Upper lobe of right lung (tissue), 1 donor: ENCODE results near the gene NLE1. TPM values are rescaled to one million over a fixed set of nuclear protein-coding genes. Genes with fewer than 3 reads are reported as not detected.

Experiments used
- ATAC-seq: fragments of 200-7000 bp; cut with Tn5 transposase; one replicate; pipeline ENCODE4 v1.9.1; 2020; ENCODE audit warnings: mild to moderate bottlenecking, moderate library complexity
- DNase-seq: peaks from one replicate; pipeline ENCODE4 v3.0.0-alpha.2; 2020
- H3K27ac ChIP-seq: fragments of 200-600 bp; one replicate; pipeline ENCODE4 v1.8.0; 2022
- H3K27me3 ChIP-seq: fragments of 200-600 bp; one replicate; pipeline ENCODE4 v1.8.0; 2022; ENCODE audit warnings: mild to moderate bottlenecking
- H3K36me3 ChIP-seq: fragments of 200-600 bp; one replicate; pipeline ENCODE4 v1.8.0; 2022
- H3K4me1 ChIP-seq: fragments of 200-600 bp; one replicate; pipeline ENCODE4 v1.8.0; 2022
- H3K4me3 ChIP-seq: fragments of 200-600 bp; one replicate; pipeline ENCODE4 v1.8.0; 2022; ENCODE audit warnings: mild to moderate bottlenecking
- H3K9me3 ChIP-seq: fragments of 200-600 bp; one replicate; pipeline ENCODE4 v1.8.0; 2022
- intact Hi-C: fragments of 100-400 bp; cut with DNase I; formaldehyde crosslinking; loops from one replicate; pipeline ENCODE4 v1.11.0; 2022
- total RNA-seq: library from RNA; stranded (reverse); fragmentation: NEBNext Ultra II Directional; extraction: Animal tissue kit (Norgen Biotek cat#: 25700); gene quantifications from one replicate; pipeline ENCODE4 v1.2.1, GENCODE V29; 2021
- TF ChIP-seq, protein P1 (sequence below): fragments of 200-600 bp; IDR thresholded peaks from one replicate; pipeline ENCODE4 v1.8.0; 2022; ENCODE audit warnings: antibody characterized with exemption
- donor health status: DM: no; HTN: yes; CAD: no; lungs with severe emphysema.

The NLE1 gene
- total RNA-seq, 1 donor from 2014 or later: 10.1 TPM

DNA sequence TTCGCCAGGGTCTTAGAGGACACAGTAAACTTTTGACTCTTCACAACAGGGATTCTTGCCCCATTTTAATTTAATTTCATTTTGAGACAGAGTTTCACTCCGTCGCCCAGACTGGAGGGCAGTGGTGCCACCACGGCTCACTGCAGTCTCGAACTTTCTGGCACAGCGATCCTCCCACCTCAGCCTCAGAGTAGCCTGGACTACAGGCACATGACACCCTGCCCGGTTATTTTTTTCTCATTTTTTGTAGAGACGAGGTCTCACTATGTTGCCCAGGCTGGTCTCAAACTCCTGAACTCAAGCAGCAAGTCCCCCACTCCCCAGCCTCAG is 329 bp upstream of the NLE1 start:
- intact Hi-C loops: no loop called here
- H3K9me3 ChIP-seq: no peaks in the 10 kb centered on the region
- H3K36me3 ChIP-seq: peaks cover 18% of the 10 kb centered on the region
- no peak overlapping the region for H3K27ac ChIP-seq
- DNase-seq (no peak), ATAC-seq (no peak)
- no peaks in the 10 kb centered on the region for H3K27me3 ChIP-seq
- peak overlapping the region; percentile 69 for H3K4me3 ChIP-seq
- peaks cover 13% of the 10 kb centered on the region for H3K4me1 ChIP-seq
- TF ChIP-seq, protein P1, sequence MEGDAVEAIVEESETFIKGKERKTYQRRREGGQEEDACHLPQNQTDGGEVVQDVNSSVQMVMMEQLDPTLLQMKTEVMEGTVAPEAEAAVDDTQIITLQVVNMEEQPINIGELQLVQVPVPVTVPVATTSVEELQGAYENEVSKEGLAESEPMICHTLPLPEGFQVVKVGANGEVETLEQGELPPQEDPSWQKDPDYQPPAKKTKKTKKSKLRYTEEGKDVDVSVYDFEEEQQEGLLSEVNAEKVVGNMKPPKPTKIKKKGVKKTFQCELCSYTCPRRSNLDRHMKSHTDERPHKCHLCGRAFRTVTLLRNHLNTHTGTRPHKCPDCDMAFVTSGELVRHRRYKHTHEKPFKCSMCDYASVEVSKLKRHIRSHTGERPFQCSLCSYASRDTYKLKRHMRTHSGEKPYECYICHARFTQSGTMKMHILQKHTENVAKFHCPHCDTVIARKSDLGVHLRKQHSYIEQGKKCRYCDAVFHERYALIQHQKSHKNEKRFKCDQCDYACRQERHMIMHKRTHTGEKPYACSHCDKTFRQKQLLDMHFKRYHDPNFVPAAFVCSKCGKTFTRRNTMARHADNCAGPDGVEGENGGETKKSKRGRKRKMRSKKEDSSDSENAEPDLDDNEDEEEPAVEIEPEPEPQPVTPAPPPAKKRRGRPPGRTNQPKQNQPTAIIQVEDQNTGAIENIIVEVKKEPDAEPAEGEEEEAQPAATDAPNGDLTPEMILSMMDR: no peak

DNA sequence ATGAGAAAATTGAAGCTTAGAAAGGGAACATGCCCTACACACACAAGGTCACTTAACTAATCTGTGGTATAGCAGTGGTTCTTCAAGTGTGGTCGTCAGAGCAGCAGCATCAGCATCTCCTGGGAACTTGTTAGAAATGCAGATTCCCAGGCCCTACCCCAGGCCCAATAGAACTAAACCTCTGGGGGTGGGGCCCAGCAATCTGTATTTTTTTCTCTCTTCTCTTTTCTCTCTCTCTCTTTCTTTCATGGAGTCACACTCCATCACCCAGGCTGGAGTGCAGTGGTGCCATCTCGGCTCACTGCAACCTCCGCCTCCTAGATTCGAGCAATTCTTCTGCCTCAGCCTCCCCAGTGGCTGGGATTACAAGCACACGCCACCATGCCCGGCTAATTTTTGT is 3.9 kb downstream of the NLE1 start:
- no peaks in the 10 kb centered on the region for H3K27me3 ChIP-seq
- no peaks in the 10 kb centered on the region for H3K9me3 ChIP-seq
- DNase-seq: no peak
- H3K27ac ChIP-seq: no peak overlapping the region
- peaks cover 13% of the 10 kb centered on the region for H3K4me1 ChIP-seq
- TF ChIP-seq, protein P1: no peak
- no peak overlapping the region for H3K4me3 ChIP-seq
- peaks cover 59% of the 10 kb centered on the region for H3K36me3 ChIP-seq
- intact Hi-C loops: no loop called here
- no peak for ATAC-seq

DNA sequence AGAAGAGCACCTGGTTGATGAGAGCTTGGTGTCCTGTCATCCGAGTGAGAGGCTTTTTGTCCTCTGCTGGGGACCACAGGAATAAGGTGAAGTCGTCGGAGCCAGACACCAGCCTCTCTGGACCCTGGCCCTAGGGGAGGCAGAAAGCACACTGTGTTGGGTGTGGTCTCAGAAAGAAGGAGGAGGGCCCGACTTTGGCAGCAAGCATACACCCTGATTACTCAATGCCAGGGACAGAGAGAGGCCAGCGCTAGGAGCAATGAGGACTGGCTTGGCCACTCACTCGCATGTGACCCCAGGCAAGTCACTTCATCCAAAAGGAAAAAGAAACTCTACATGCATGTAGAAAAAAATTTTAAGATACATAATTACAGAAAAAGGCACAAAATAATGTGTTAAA is 6.8 kb downstream of the NLE1 start:
- no peak for DNase-seq
- Histone ChIP-seq H3K27ac (no peak overlapping the region), H3K36me3 (peaks cover 78% of the 10 kb centered on the region), H3K9me3 (no peaks in the 10 kb centered on the region), H3K4me3 (no peak overlapping the region), H3K27me3 (no peaks in the 10 kb centered on the region), H3K4me1 (peaks cover 3% of the 10 kb centered on the region)
- TF ChIP-seq, protein P1: no peak
- intact Hi-C loops: no loop called here
- no peak for ATAC-seq

DNA sequence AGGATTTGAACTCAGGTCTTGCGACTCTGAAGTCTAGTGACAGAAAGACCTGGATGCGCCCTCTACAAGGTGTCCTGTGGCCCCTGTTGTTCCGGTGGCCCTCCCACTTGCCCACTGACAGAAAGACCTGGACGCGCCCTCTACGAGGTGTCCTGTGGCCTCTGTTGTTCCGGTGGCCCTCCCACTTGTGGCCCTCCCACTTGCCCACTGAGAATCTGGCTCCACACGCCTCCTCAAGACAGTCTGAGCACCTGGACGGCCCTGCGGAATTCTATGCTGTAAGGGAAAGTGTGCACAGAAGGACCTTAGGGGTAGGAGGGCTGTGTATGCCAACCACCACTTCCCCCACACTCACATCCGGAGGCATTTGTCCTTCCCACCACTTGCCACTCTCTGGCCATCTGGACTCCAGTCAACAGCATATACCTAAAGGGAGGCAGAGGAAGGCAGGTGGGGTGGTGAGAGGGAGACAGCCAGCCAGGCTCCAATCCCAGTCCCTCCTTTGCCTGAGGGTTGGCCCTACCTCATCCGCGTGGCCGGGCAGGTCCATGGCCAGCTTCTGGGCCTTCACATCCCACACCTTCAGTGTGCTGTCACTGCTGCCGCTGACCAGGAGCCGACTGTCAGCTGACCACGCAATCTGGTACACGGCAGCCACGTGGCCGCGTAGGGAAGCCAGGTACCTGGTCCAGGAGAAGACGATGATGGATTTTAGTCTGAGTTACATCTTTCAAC is 9.1 kb downstream of the NLE1 start:
- TF ChIP-seq, protein P1: no peak
- H3K4me1 ChIP-seq: no peaks in the 10 kb centered on the region
- intact Hi-C loops: no loop called here
- H3K36me3 ChIP-seq: peaks cover 66% of the 10 kb centered on the region
- no peaks in the 10 kb centered on the region for H3K9me3 ChIP-seq
- DNase-seq (no peak), ATAC-seq (no peak)
- H3K27ac ChIP-seq: no peak overlapping the region
- H3K27me3 ChIP-seq: no peaks in the 10 kb centered on the region
- no peak overlapping the region for H3K4me3 ChIP-seq

DNA sequence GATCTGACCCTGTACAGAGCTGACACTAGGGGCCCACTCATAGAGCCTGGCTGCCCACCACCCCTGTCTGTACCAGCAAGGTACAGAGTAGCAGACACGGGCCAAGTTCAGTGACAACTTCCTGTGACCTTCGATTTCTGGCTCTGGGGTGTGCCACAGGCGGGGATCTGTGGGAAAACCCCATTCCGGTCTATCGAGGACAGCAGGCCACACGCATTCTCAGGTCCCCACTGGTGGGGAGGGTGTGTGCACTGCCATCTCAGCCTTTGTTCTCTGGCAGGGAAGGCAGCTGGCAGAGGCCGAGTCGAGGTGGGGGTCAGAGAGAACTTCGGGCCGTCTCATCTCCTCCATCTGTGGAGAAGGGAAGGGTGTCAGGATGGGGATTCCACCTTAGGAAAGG is 10.0 kb downstream of the NLE1 start:
- no peak for ATAC-seq
- Histone ChIP-seq H3K9me3 (no peaks in the 10 kb centered on the region), H3K27ac (no peak overlapping the region), H3K36me3 (peaks cover 57% of the 10 kb centered on the region), H3K4me1 (peaks cover 7% of the 10 kb centered on the region), H3K27me3 (no peaks in the 10 kb centered on the region), H3K4me3 (no peak overlapping the region)
- intact Hi-C loops: no loop called here
- TF ChIP-seq, protein P1: no peak
- no peak for DNase-seq

DNA sequence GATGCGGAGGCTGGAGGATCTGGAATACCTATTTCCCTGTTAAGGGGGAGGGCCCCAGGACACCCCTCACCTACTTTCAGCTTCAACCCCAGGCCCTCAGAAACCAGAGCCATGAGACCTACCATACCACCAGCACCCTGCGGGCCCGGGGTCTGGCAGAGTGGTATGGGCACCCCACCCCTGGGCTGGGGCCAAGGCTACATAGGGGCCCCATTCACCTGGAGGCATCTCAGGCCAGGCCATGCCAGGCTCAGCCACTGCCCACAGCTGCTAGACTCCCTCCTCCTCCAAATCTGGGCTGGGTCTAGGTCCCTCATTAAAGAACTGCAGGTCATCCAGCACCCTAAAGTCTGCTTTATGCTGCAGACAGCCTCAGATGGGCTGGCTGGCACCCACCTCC is 11.7 kb downstream of the NLE1 start:
- ATAC-seq (no peak), DNase-seq (no peak)
- TF ChIP-seq, protein P1: no peak
- Histone ChIP-seq H3K4me1 (peaks cover 8% of the 10 kb centered on the region), H3K9me3 (no peaks in the 10 kb centered on the region), H3K36me3 (peaks cover 40% of the 10 kb centered on the region), H3K4me3 (no peak overlapping the region), H3K27ac (no peak overlapping the region), H3K27me3 (no peaks in the 10 kb centered on the region)
- intact Hi-C loops: no loop called here
